PC-3 (cell line): ENCODE data around the gene ZNF84. TPM values are rescaled to one million over a fixed set of nuclear protein-coding genes. Genes with fewer than 3 reads are reported as not detected.
A peak's percentile ranks its signal among the peaks of the same experiment; 100 is the strongest.

ENCODE experiments used
- ATAC-seq: fragments of 200-7000 bp; cut with Tn5 transposase; 2 replicates; pipeline ENCODE4 v1.9.1; 2020; ENCODE audit warnings: mild to moderate bottlenecking, moderate library complexity
- BruUV-seq: library from RNA; stranded (reverse); fragments of 400-500 nt; replicated peaks from 2 replicates; lab custom pipeline; 2021; lab: Mats Ljungman, UMichigan
- CTCF ChIA-PET: fragments of 300-600 bp; sonication (Branson Sonifier 250); formaldehyde crosslinking; loops from one replicate; lab custom pipeline; 2022; ENCODE audit warnings: antibody characterized with exemption; lab: Charles Lee
- POLR2A ChIA-PET: fragments of 300-600 bp; sonication (Branson Sonifier 250); formaldehyde crosslinking; loops from one replicate; lab custom pipeline; 2022; ENCODE audit warnings: antibody characterized with exemption; ENCODE audit not compliant: unreplicated experiment; lab: Charles Lee
- DNase-seq: peaks from one replicate; pipeline ENCODE4 v3.0.0-alpha.2; 2015
- H2AFZ ChIP-seq: fragments of 300-600 bp; sonication (generic); 2 replicates; pipeline ENCODE4 v1.6.0; 2016; ENCODE audit warnings: antibody characterized with exemption, low read length
- H3F3A ChIP-seq: fragments of 300-600 bp; sonication (generic); one replicate; pipeline ENCODE4 v1.6.0; 2017; ENCODE audit warnings: antibody characterized with exemption, low read length, control low read depth, mild to moderate bottlenecking; ENCODE audit not compliant: unreplicated experiment
- H3K27ac ChIP-seq: fragments of 300-600 bp; sonication (generic); 2 replicates; pipeline ENCODE4 v1.5.1; 2016; ENCODE audit warnings: mild to moderate bottlenecking, low read length
- H3K27me3 ChIP-seq: fragments of 300-600 bp; sonication (generic); 2 replicates; pipeline ENCODE4 v1.6.1; 2016; ENCODE audit warnings: low read length, mixed read lengths
- H3K36me3 ChIP-seq: fragments of 300-600 bp; sonication (generic); 2 replicates; pipeline ENCODE4 v1.6.1; 2016; ENCODE audit warnings: low read depth, mixed run types, low read length, mixed read lengths
- H3K4me1 ChIP-seq: fragments of 300-600 bp; sonication (generic); 2 replicates; pipeline ENCODE4 v1.5.1; 2016; ENCODE audit warnings: low read length; ENCODE audit not compliant: insufficient read depth
- H3K4me2 ChIP-seq: fragments of 300-600 bp; sonication (generic); 2 replicates; pipeline ENCODE4 v1.6.0; 2016; ENCODE audit warnings: low read length
- H3K4me3 ChIP-seq: fragments of 300-600 bp; sonication (generic); 2 replicates; pipeline ENCODE4 v1.5.1; 2016; ENCODE audit warnings: mild to moderate bottlenecking, low read length, mixed read lengths
- H3K79me2 ChIP-seq: fragments of 300-600 bp; sonication (generic); 2 replicates; pipeline ENCODE4 v1.6.1; 2017; ENCODE audit warnings: low read length, mixed read lengths
- H3K9ac ChIP-seq: fragments of 300-600 bp; sonication (generic); 2 replicates; pipeline ENCODE4 v1.6.0; 2016; ENCODE audit warnings: mild to moderate bottlenecking, low read length
- H3K9me2 ChIP-seq: fragments of 300-600 bp; sonication (generic); replicated peaks from 2 replicates; pipeline ENCODE4 v1.6.1; 2016; ENCODE audit warnings: mixed run types, low read length, mixed read lengths
- H3K9me3 ChIP-seq: fragments of 300-600 bp; sonication (generic); 2 replicates; pipeline ENCODE4 v1.6.1; 2016; ENCODE audit warnings: low read length, mixed read lengths
- H4K20me1 ChIP-seq: fragments of 300-600 bp; sonication (generic); 2 replicates; pipeline ENCODE4 v1.6.1; 2016; ENCODE audit warnings: low read length, mixed read lengths
- EZH2 ChIP-seq: fragments of 300-600 bp; sonication (generic); IDR thresholded peaks from one replicate; pipeline ENCODE4 v1.6.1; 2017; ENCODE audit warnings: antibody characterized with exemption, mild to moderate bottlenecking, low read length; ENCODE audit not compliant: unreplicated experiment
- EZH2phosphoT487 ChIP-seq: fragments of 300-600 bp; sonication (generic); IDR thresholded peaks from 2 replicates; pipeline ENCODE4 v1.6.1; 2018; ENCODE audit warnings: mild to moderate bottlenecking, antibody characterized with exemption, low read length, borderline replicate concordance
- intact Hi-C: fragments of 100-400 bp; cut with micrococcal nuclease; formaldehyde crosslinking; loops from 2 replicates; pipeline ENCODE4 v1.9.0; 2023
- total RNA-seq: library from RNA; depleted of rRNA; stranded (reverse); fragments of >200 nt; gene quantifications from 2 replicates; pipeline ENCODE4 v1.2.3, GENCODE V29; 2014
- TF ChIP-seq, protein P1 (sequence below): fragments of 300-600 bp; sonication (generic); conservative IDR thresholded peaks from 2 replicates; pipeline ENCODE4 v1.5.1; 2017; ENCODE audit warnings: antibody characterized with exemption, low read depth, mild to moderate bottlenecking, low read length

Gene ZNF84
- total RNA-seq, 1 experiment from 2014 or later: 3.2 TPM

DNA sequence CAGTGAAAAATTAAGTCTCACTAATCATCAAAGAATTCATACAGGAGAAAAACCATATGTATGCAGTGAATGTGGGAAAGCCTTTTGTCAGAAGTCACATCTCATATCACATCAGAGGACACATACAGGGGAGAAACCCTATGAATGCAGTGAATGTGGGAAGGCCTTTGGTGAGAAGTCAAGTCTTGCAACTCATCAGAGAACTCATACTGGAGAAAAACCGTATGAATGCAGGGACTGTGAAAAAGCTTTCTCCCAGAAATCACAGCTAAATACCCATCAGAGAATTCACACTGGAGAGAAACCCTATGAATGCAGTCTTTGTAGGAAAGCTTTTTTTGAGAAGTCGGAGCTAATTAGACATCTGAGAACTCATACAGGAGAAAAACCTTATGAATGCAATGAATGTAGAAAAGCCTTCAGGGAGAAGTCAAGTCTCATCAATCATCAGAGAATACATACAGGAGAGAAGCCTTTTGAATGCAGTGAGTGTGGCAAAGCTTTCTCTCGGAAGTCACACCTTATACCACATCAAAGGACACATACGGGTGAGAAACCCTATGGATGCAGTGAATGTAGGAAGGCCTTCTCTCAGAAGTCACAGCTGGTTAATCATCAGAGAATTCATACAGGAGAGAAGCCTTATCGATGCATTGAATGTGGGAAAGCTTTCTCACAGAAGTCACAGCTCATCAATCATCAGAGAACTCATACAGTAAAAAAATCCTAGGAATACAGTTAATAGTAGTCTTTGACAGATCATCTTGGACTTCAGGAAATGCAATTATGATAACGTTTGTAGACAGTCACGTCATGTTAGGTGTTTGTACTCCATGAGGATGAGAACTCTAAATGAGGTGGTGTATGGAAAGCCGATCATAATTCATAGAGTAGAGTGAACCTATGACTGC lies 21.1 kb downstream of the ZNF84 start:
- Histone ChIP-seq H3F3A (no peaks in the 10 kb centered on the region), H2AFZ (no peak overlapping the region), H3K4me3 (no peak overlapping the region), H3K36me3 (peaks cover 45% of the 10 kb centered on the region), H3K9me2 (no peaks in the 10 kb centered on the region), H3K9me3 (peaks cover 77% of the 10 kb centered on the region), H3K4me1 (no peaks in the 10 kb centered on the region), H3K4me2 (no peak overlapping the region), H3K27ac (no peak overlapping the region), H3K79me2 (no peaks in the 10 kb centered on the region), H3K27me3 (no peaks in the 10 kb centered on the region), H3K9ac (no peak overlapping the region), H4K20me1 (no peaks in the 10 kb centered on the region)
- POLR2A ChIA-PET: no interaction called here
- intact Hi-C loops: no loop called here
- CTCF ChIA-PET: no interaction called here
- ATAC-seq (no peak), DNase-seq (peak; percentile 2)
- BruUV-seq: no TSS peak
- TF ChIP-seq, protein P1, sequence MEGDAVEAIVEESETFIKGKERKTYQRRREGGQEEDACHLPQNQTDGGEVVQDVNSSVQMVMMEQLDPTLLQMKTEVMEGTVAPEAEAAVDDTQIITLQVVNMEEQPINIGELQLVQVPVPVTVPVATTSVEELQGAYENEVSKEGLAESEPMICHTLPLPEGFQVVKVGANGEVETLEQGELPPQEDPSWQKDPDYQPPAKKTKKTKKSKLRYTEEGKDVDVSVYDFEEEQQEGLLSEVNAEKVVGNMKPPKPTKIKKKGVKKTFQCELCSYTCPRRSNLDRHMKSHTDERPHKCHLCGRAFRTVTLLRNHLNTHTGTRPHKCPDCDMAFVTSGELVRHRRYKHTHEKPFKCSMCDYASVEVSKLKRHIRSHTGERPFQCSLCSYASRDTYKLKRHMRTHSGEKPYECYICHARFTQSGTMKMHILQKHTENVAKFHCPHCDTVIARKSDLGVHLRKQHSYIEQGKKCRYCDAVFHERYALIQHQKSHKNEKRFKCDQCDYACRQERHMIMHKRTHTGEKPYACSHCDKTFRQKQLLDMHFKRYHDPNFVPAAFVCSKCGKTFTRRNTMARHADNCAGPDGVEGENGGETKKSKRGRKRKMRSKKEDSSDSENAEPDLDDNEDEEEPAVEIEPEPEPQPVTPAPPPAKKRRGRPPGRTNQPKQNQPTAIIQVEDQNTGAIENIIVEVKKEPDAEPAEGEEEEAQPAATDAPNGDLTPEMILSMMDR: no peak
- TF ChIP-seq EZH2: no peak
- TF ChIP-seq EZH2phosphoT487: no peak

- no peaks in the 10 kb centered on the region for H3K27me3 ChIP-seq
- TF ChIP-seq EZH2 (no peak), EZH2phosphoT487 (no peak)
- TF ChIP-seq, protein P1: no peak
- ATAC-seq (no peak), DNase-seq (no peak)
- H2AFZ ChIP-seq: no peak overlapping the region
- H3K27ac ChIP-seq: no peak overlapping the region
- no peak overlapping the region for H3K4me2 ChIP-seq
- no peaks in the 10 kb centered on the region for H3K79me2 ChIP-seq
- CTCF ChIA-PET: no interaction called here
- no peak overlapping the region for H3K4me3 ChIP-seq
- peaks cover 76% of the 10 kb centered on the region for H3K9me3 ChIP-seq
- no peaks in the 10 kb centered on the region for H3K4me1 ChIP-seq
- BruUV-seq: no TSS peak
- H3K36me3 ChIP-seq: peaks cover 30% of the 10 kb centered on the region
- intact Hi-C loops: no loop called here
- H4K20me1 ChIP-seq: no peaks in the 10 kb centered on the region
- no peak overlapping the region for H3K9ac ChIP-seq
- POLR2A ChIA-PET: no interaction called here
- H3F3A ChIP-seq: no peaks in the 10 kb centered on the region
- no peaks in the 10 kb centered on the region for H3K9me2 ChIP-seq
Measured at GRCh38 chr12:133061954-133062353, 24.6 kb downstream of the ZNF84 start.

DNA sequence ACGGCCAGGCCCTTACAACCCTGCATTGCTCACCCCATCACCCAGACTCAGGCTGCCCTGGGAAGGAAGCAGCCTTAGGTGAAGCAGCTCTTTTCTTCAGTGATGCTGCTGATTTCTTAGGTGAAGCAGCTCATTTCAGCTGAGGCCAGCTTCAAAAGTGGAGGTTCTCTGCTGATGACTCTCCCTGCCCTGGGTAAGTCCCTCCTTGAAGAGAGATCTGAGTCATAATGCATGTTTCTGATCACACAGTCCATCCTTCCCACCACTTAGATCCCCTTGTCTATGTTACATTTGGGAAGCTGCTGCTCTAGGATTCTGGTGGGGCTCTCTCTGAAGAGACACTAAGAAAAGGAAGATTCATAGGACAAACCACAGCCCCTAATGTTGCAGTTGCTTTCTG lies 26.2 kb downstream of the ZNF84 start:
- H3K4me3 ChIP-seq: no peak overlapping the region
- no peak overlapping the region for H3K27ac ChIP-seq
- BruUV-seq: no TSS peak
- no peaks in the 10 kb centered on the region for H3K79me2 ChIP-seq
- H3K9me2 ChIP-seq: no peaks in the 10 kb centered on the region
- POLR2A ChIA-PET: no interaction called here
- H3K4me1 ChIP-seq: no peaks in the 10 kb centered on the region
- CTCF ChIA-PET: no interaction called here
- no peaks in the 10 kb centered on the region for H4K20me1 ChIP-seq
- no peak overlapping the region for H3K4me2 ChIP-seq
- intact Hi-C loops: no loop called here
- H3K36me3 ChIP-seq: peaks cover 24% of the 10 kb centered on the region; the same call in 1 of the 2 replicates
- no peak overlapping the region for H3K9ac ChIP-seq
- ATAC-seq: no peak
- peaks cover 72% of the 10 kb centered on the region for H3K9me3 ChIP-seq
- no peak for TF ChIP-seq EZH2
- TF ChIP-seq EZH2phosphoT487: no peak
- TF ChIP-seq, protein P1: no peak
- H2AFZ ChIP-seq: no peak overlapping the region
- H3F3A ChIP-seq: no peaks in the 10 kb centered on the region
- H3K27me3 ChIP-seq: no peaks in the 10 kb centered on the region
- no peak for DNase-seq
